CD4-positive, alpha-beta memory T cell (primary cell): Measurements from ENCODE around the gene TTC16. TPM values are rescaled to one million over a fixed set of nuclear protein-coding genes. Genes with fewer than 3 reads are reported as not detected.
A peak's percentile ranks its signal among the peaks of the same experiment; 100 is the strongest.

Source experiments
- CTCF ChIA-PET: fragments of 350-600 bp; sonication (Branson Sonifier 250); formaldehyde crosslinking; loops from one replicate; lab custom pipeline; 2021; ENCODE audit warnings: inconsistent platforms; ENCODE audit not compliant: partially characterized antibody; lab: Charles Lee
- POLR2A ChIA-PET: fragments of 350-600 bp; sonication (Branson Sonifier 250); formaldehyde crosslinking; loops from one replicate; lab custom pipeline; 2021; ENCODE audit not compliant: partially characterized antibody; lab: Charles Lee
- DNase-seq, 5 donors: peaks; one replicate each; pipeline versions ENCODE4 v3.0.0 to v3.0.0-alpha.2; 2020 to 2022; ENCODE audit warnings: mixed read lengths in 1 of 5
- H3K27ac ChIP-seq: one replicate; pipeline ENCODE4 v1.7.0; 2013; ENCODE audit warnings: low read depth, low read length
- H3K27me3 ChIP-seq: 2 replicates; pipeline ENCODE4 v1.7.0; 2013; ENCODE audit warnings: mild to moderate bottlenecking, low read length, moderate library complexity; ENCODE audit not compliant: insufficient read depth
- H3K36me3 ChIP-seq: 2 replicates; pipeline ENCODE4 v1.7.0; 2013; ENCODE audit warnings: mild to moderate bottlenecking, low read length, moderate library complexity; ENCODE audit not compliant: insufficient read depth
- H3K4me1 ChIP-seq: 2 replicates; pipeline ENCODE4 v1.7.0; 2013; ENCODE audit warnings: mild to moderate bottlenecking, low read length, moderate library complexity; ENCODE audit not compliant: insufficient read depth
- H3K4me3 ChIP-seq, 2 donors: one replicate each; pipeline ENCODE4 v1.7.0; 2013; ENCODE audit warnings: low read length in 2 of 2, mild to moderate bottlenecking in 1 of 2
- H3K9me3 ChIP-seq, 2 donors: one replicate each; pipeline ENCODE4 v1.7.0; 2013; ENCODE audit warnings: low read length in 2 of 2, control low read depth in 1 of 2; ENCODE audit not compliant: control insufficient read depth in 1 of 2
- H3K27ac Mint-ChIP-seq, 7 donors: one replicate each; pipeline ENCODE4 v1.8.0; 2020 to 2021; ENCODE audit warnings: mixed read lengths in 7 of 7, mild to moderate bottlenecking in 6 of 7, inconsistent platforms in 3 of 7, moderate library complexity in 3 of 7
- H3K27me3 Mint-ChIP-seq, 2 donors: one replicate each; pipeline ENCODE4 v1.8.0; 2020 to 2021; ENCODE audit warnings: mixed read lengths in 2 of 2
- H3K36me3 Mint-ChIP-seq, 2 donors: one replicate each; pipeline ENCODE4 v1.8.0; 2020 to 2021; ENCODE audit warnings: mixed read lengths in 2 of 2, inconsistent platforms in 1 of 2, mild to moderate bottlenecking in 1 of 2
- H3K4me1 Mint-ChIP-seq, 4 donors: one replicate each; pipeline ENCODE4 v1.8.0; 2020 to 2021; ENCODE audit warnings: mixed read lengths in 4 of 4, mild to moderate bottlenecking in 1 of 4
- H3K4me3 Mint-ChIP-seq, 8 donors: one replicate each; pipeline ENCODE4 v1.8.0; 2020 to 2021; ENCODE audit warnings: mixed read lengths in 8 of 8, mild to moderate bottlenecking in 7 of 8, moderate library complexity in 6 of 8, inconsistent platforms in 3 of 8
- H3K9me3 Mint-ChIP-seq, 8 donors: one replicate each; pipeline ENCODE4 v1.8.0; 2020 to 2021; ENCODE audit warnings: mixed read lengths in 8 of 8, mild to moderate bottlenecking in 5 of 8, inconsistent platforms in 3 of 8, moderate library complexity in 1 of 8
- intact Hi-C: fragments of 100-400 bp; cut with micrococcal nuclease; formaldehyde crosslinking; loops from one replicate; pipeline ENCODE4 v1.15.1; 2023
- polyA plus RNA-seq, 2 donors: library from polyadenylated mRNA; unstranded; fragments of 300-500 nt; fragmentation: Illumina TruSeq; gene quantifications; one replicate each; pipeline ENCODE4 v1.2.3, GENCODE V29; 2021
- total RNA-seq, 2 experiments: library from RNA; stranded (reverse); gene quantifications; one replicate each; pipeline ENCODE4 v1.2.3, GENCODE V29; 2021

The TTC16 gene
- total and polyA plus RNA-seq, 4 experiments from 2014 or later: 0.09 to 2.6 (median 2.1) TPM

- H3K36me3 Mint-ChIP-seq: peaks cover 13 to 17% of the 10 kb centered on the region in 2 donors
- H3K4me3 Mint-ChIP-seq: no peak overlapping the region
- Histone ChIP-seq H3K9me3 (no peaks in the 10 kb centered on the region), H3K4me3 (no peak overlapping the region), H3K36me3 (no peaks in the 10 kb centered on the region), H3K4me1 (no peaks in the 10 kb centered on the region), H3K27ac (no peak overlapping the region), H3K27me3 (no peaks in the 10 kb centered on the region)
- ChIA-PET POLR2A (no interaction called here), CTCF (no interaction called here)
- DNase-seq: no peak
- peak overlapping the region in 1 of 7 donors; percentile 19 for H3K27ac Mint-ChIP-seq
- no peaks in the 10 kb centered on the region for H3K27me3 Mint-ChIP-seq
- no peaks in the 10 kb centered on the region for H3K9me3 Mint-ChIP-seq
- H3K4me1 Mint-ChIP-seq: no peaks in the 10 kb centered on the region
- intact Hi-C loops: no loop called here
Measured at GRCh38 chr9:127680226-127680625, 35.7 kb upstream of the TTC16 start.

GRCh38 chr9:127680846-127681245 is 35.0 kb upstream of the TTC16 start:
- no peaks in the 10 kb centered on the region for H3K36me3 ChIP-seq
- intact Hi-C loops: no loop called here
- no peak for DNase-seq
- H3K9me3 Mint-ChIP-seq: no peaks in the 10 kb centered on the region
- POLR2A ChIA-PET: no interaction called here
- no peak overlapping the region for H3K4me3 ChIP-seq
- no peak overlapping the region for H3K27ac ChIP-seq
- H3K27me3 ChIP-seq: no peaks in the 10 kb centered on the region
- no peak overlapping the region for H3K4me3 Mint-ChIP-seq
- H3K4me1 Mint-ChIP-seq: no peaks in the 10 kb centered on the region
- H3K36me3 Mint-ChIP-seq: peaks cover 13 to 15% of the 10 kb centered on the region in 2 donors
- H3K27me3 Mint-ChIP-seq: no peaks in the 10 kb centered on the region
- no peak overlapping the region for H3K27ac Mint-ChIP-seq
- CTCF ChIA-PET: interaction anchor here (0.6 kb wide), 1 partner anchor 99 kb away, joined by 3 read pairs; no protein-coding TSS in a partner anchor
- H3K9me3 ChIP-seq: no peaks in the 10 kb centered on the region
- no peaks in the 10 kb centered on the region for H3K4me1 ChIP-seq

- Mint-ChIP-seq H3K27me3 (no peaks in the 10 kb centered on the region), H3K9me3 (no peaks in the 10 kb centered on the region), H3K36me3 (peaks cover 13 to 15% of the 10 kb centered on the region in 2 donors), H3K27ac (no peak overlapping the region), H3K4me3 (no peak overlapping the region), H3K4me1 (no peaks in the 10 kb centered on the region)
- no peak overlapping the region for H3K4me3 ChIP-seq
- H3K4me1 ChIP-seq: no peaks in the 10 kb centered on the region
- ChIA-PET CTCF (no interaction called here), POLR2A (no interaction called here)
- DNase-seq: no peak
- intact Hi-C loops: no loop called here
- no peak overlapping the region for H3K27ac ChIP-seq
- H3K36me3 ChIP-seq: no peaks in the 10 kb centered on the region
- no peaks in the 10 kb centered on the region for H3K9me3 ChIP-seq
- H3K27me3 ChIP-seq: no peaks in the 10 kb centered on the region
Measured at GRCh38 chr9:127682351-127683136, 33.3 kb upstream of the TTC16 start.

GRCh38 chr9:127683723-127684122 is 32.2 kb upstream of the TTC16 start:
- Histone ChIP-seq H3K9me3 (no peaks in the 10 kb centered on the region), H3K27ac (no peak overlapping the region), H3K4me3 (no peak overlapping the region), H3K27me3 (no peaks in the 10 kb centered on the region), H3K4me1 (no peaks in the 10 kb centered on the region), H3K36me3 (no peaks in the 10 kb centered on the region)
- H3K9me3 Mint-ChIP-seq: no peaks in the 10 kb centered on the region
- intact Hi-C loops: no loop called here
- ChIA-PET CTCF (no interaction called here), POLR2A (no interaction called here)
- DNase-seq: no peak
- peaks cover 13 to 14% of the 10 kb centered on the region in 2 donors for H3K36me3 Mint-ChIP-seq
- no peaks in the 10 kb centered on the region for H3K4me1 Mint-ChIP-seq
- H3K4me3 Mint-ChIP-seq: no peak overlapping the region
- peak overlapping the region in 1 of 7 donors; percentile 17 for H3K27ac Mint-ChIP-seq
- H3K27me3 Mint-ChIP-seq: no peaks in the 10 kb centered on the region

- no peaks in the 10 kb centered on the region for H3K4me1 ChIP-seq
- no peak for DNase-seq
- no peaks in the 10 kb centered on the region for H3K9me3 Mint-ChIP-seq
- no peaks in the 10 kb centered on the region for H3K9me3 ChIP-seq
- H3K27me3 Mint-ChIP-seq: no peaks in the 10 kb centered on the region
- H3K27me3 ChIP-seq: no peaks in the 10 kb centered on the region
- no peak overlapping the region for H3K27ac ChIP-seq
- no peak overlapping the region for H3K4me3 ChIP-seq
- H3K27ac Mint-ChIP-seq: no peak overlapping the region
- no peaks in the 10 kb centered on the region for H3K4me1 Mint-ChIP-seq
- H3K36me3 Mint-ChIP-seq: peaks cover 13 to 14% of the 10 kb centered on the region in 2 donors
- ChIA-PET POLR2A (no interaction called here), CTCF (no interaction called here)
- intact Hi-C loops: no loop called here
- H3K36me3 ChIP-seq: no peaks in the 10 kb centered on the region
- no peak overlapping the region for H3K4me3 Mint-ChIP-seq
Measured at GRCh38 chr9:127684576-127684975, 31.3 kb upstream of the TTC16 start.

GRCh38 chr9:127686461-127687393 is 29.2 kb upstream of the TTC16 start:
- no peaks in the 10 kb centered on the region for H3K27me3 Mint-ChIP-seq
- H3K36me3 ChIP-seq: no peaks in the 10 kb centered on the region
- H3K36me3 Mint-ChIP-seq: peaks cover 8 to 13% of the 10 kb centered on the region in 2 donors
- no peak overlapping the region for H3K27ac ChIP-seq
- H3K27ac Mint-ChIP-seq: no peak overlapping the region
- intact Hi-C loops: no loop called here
- H3K27me3 ChIP-seq: no peaks in the 10 kb centered on the region
- no peaks in the 10 kb centered on the region for H3K4me1 Mint-ChIP-seq
- H3K4me3 Mint-ChIP-seq: no peak overlapping the region
- POLR2A ChIA-PET: no interaction called here
- H3K4me3 ChIP-seq: no peak overlapping the region
- DNase-seq: no peak
- H3K9me3 Mint-ChIP-seq: no peaks in the 10 kb centered on the region
- CTCF ChIA-PET: interaction anchor here (1.1 kb wide), 1 partner anchor 48 kb away, joined by 3 read pairs; the partner anchor contains the start of gene TOR2A
- no peaks in the 10 kb centered on the region for H3K9me3 ChIP-seq
- H3K4me1 ChIP-seq: no peaks in the 10 kb centered on the region

GRCh38 chr9:127689329-127690000 is 26.4 kb upstream of the TTC16 start:
- intact Hi-C loops: no loop called here
- Mint-ChIP-seq H3K27me3 (no peaks in the 10 kb centered on the region), H3K4me1 (no peaks in the 10 kb centered on the region), H3K27ac (no peak overlapping the region), H3K4me3 (no peak overlapping the region), H3K9me3 (no peaks in the 10 kb centered on the region), H3K36me3 (peaks cover 9 to 14% of the 10 kb centered on the region in 2 donors)
- CTCF ChIA-PET: no interaction called here
- Histone ChIP-seq H3K4me1 (no peaks in the 10 kb centered on the region), H3K27me3 (no peaks in the 10 kb centered on the region), H3K9me3 (no peaks in the 10 kb centered on the region), H3K36me3 (no peaks in the 10 kb centered on the region), H3K4me3 (no peak overlapping the region), H3K27ac (no peak overlapping the region)
- DNase-seq: no peak
- POLR2A ChIA-PET: no interaction called here
